ENCODE measurements around the gene LOXL1. TPM values are rescaled to one million over a fixed set of nuclear protein-coding genes. Genes with fewer than 3 reads are reported as not detected.

The LOXL1 gene
- total and polyA plus RNA-seq, 2 donors (not counting 1 experiment from before 2014, with no cell fraction given): 0.21 to 0.49 TPM

GRCh38 chr15:73922186-73923151, 3.8 kb upstream of the LOXL1 start:
- Mint-ChIP-seq H3K27ac (no peak overlapping the region), H3K4me3 (no peak overlapping the region), H3K27me3 (peaks cover 6% of the 10 kb centered on the region), H3K4me1 (peaks cover 9% of the 10 kb centered on the region), H3K9me3 (ENCODE audit: insufficient read depth) (no peaks in the 10 kb centered on the region)
- DNase-seq (no peak), ATAC-seq (ENCODE audit: low read depth) (no peak)
- 63% methylated on average over 8 of the region's 19 CpGs for WGBS (ENCODE audit: insufficient coverage)
- no peaks in the 10 kb centered on the region for H3K79me2 ChIP-seq (ENCODE audit: control insufficient read depth, insufficient read depth, low read length)
- peaks cover 0 to 4% (median 0%) of the 10 kb centered on the region in 3 donors for H3K9me3 ChIP-seq (ENCODE audit: control extremely low read depth in 1 of 3, control insufficient read depth in 2 of 3, insufficient read depth in 1 of 3, low read length in 2 of 3)
- H4K20me1 ChIP-seq (ENCODE audit: control insufficient read depth, insufficient read depth, low read length, poor library complexity, severe bottlenecking): no peaks in the 10 kb centered on the region
- no peak overlapping the region for H2AFZ ChIP-seq (ENCODE audit: insufficient read depth, low read depth, low read length, poor library complexity, severe bottlenecking)
- ChIA-PET POLR2A (no interaction called here), CTCF (interaction anchor here (1.2 to 1.7 kb wide), 2 partner anchors 11 to 14 kb away, joined by 3 to 5 read pairs; no protein-coding TSS in a partner anchor)
- H3K4me1 ChIP-seq (ENCODE audit: control insufficient read depth in 2 of 2, insufficient read depth in 2 of 2, low read length in 2 of 2): peaks cover 0 to 7% of the 10 kb centered on the region in 2 donors
- TF ChIP-seq CTCF (IDR thresholded peaks at IDR 0.05) (no peak), EZH2 (IDR thresholded peaks at IDR 0.05; ENCODE audit: borderline replicate concordance, insufficient read depth, low read depth, low read length, poor library complexity, severe bottlenecking) (no peak)
- no peak overlapping the region for H3K4me3 ChIP-seq (ENCODE audit: control extremely low read depth in 1 of 5, extremely low read depth in 1 of 5, insufficient read depth in 1 of 5, low read depth in 2 of 5, low read length in 4 of 5)
- intact Hi-C loops (cut with micrococcal nuclease): no loop called here
- H3K27me3 ChIP-seq (replicated peaks in 1 of 4; ENCODE audit: control extremely low read depth in 1 of 4, control insufficient read depth in 3 of 4, insufficient read depth in 4 of 4, low read length in 3 of 4): peaks cover 0 to 7% (median 0%) of the 10 kb centered on the region in 4 experiments
- H3K9ac ChIP-seq (ENCODE audit: low read length): no peak overlapping the region
- H3K36me3 ChIP-seq (replicated peaks in 1 of 2; ENCODE audit: control extremely low read depth in 1 of 2, control insufficient read depth in 1 of 2, extremely low read depth in 1 of 2, insufficient read depth in 2 of 2, low read length in 1 of 2): no peaks in the 10 kb centered on the region
- H3K4me2 ChIP-seq (replicated peaks; ENCODE audit: low read depth, low read length, poor library complexity, severe bottlenecking): no peak overlapping the region
- no peak overlapping the region for H3K27ac ChIP-seq (ENCODE audit: low read length in 2 of 2)

GRCh38 chr15:73923156-73923487, 3.1 kb upstream of the LOXL1 start:
- 87% methylated on average over 6 of the region's 7 CpGs for WGBS (ENCODE audit: insufficient coverage)
- H3K4me1 Mint-ChIP-seq: peaks cover 12% of the 10 kb centered on the region
- DNase-seq (no peak), ATAC-seq (ENCODE audit: low read depth) (no peak)
- TF ChIP-seq EZH2 (IDR thresholded peaks at IDR 0.05; ENCODE audit: borderline replicate concordance, insufficient read depth, low read depth, low read length, poor library complexity, severe bottlenecking) (no peak), CTCF (IDR thresholded peaks at IDR 0.05) (no peak)
- H3K36me3 ChIP-seq (replicated peaks in 1 of 2; ENCODE audit: control extremely low read depth in 1 of 2, control insufficient read depth in 1 of 2, extremely low read depth in 1 of 2, insufficient read depth in 2 of 2, low read length in 1 of 2): no peaks in the 10 kb centered on the region
- no peak overlapping the region for H3K4me3 Mint-ChIP-seq
- H3K27ac ChIP-seq (ENCODE audit: low read length in 2 of 2): no peak overlapping the region
- POLR2A ChIA-PET: interaction anchor here (0.5 kb wide), 1 partner anchor 341 kb away, joined by 4 read pairs; no protein-coding TSS in a partner anchor
- H3K4me2 ChIP-seq (replicated peaks; ENCODE audit: low read depth, low read length, poor library complexity, severe bottlenecking): no peak overlapping the region
- H3K27me3 Mint-ChIP-seq: peaks cover 9% of the 10 kb centered on the region
- peaks cover 4 to 12% of the 10 kb centered on the region in 2 donors for H3K4me1 ChIP-seq (ENCODE audit: control insufficient read depth in 2 of 2, insufficient read depth in 2 of 2, low read length in 2 of 2)
- CTCF ChIA-PET: interaction anchor here (1.2 to 1.7 kb wide), 2 partner anchors 12 to 15 kb away, joined by 3 to 5 read pairs; no protein-coding TSS in a partner anchor
- H4K20me1 ChIP-seq (ENCODE audit: control insufficient read depth, insufficient read depth, low read length, poor library complexity, severe bottlenecking): no peaks in the 10 kb centered on the region
- no peak overlapping the region for H3K4me3 ChIP-seq (ENCODE audit: control extremely low read depth in 1 of 5, extremely low read depth in 1 of 5, insufficient read depth in 1 of 5, low read depth in 2 of 5, low read length in 4 of 5)
- H3K9me3 ChIP-seq (ENCODE audit: control extremely low read depth in 1 of 3, control insufficient read depth in 2 of 3, insufficient read depth in 1 of 3, low read length in 2 of 3): peaks cover 0 to 4% (median 0%) of the 10 kb centered on the region in 3 donors
- no peak overlapping the region for H3K9ac ChIP-seq (ENCODE audit: low read length)
- no peaks in the 10 kb centered on the region for H3K9me3 Mint-ChIP-seq (ENCODE audit: insufficient read depth)
- intact Hi-C loops (cut with micrococcal nuclease): no loop called here
- no peak overlapping the region for H2AFZ ChIP-seq (ENCODE audit: insufficient read depth, low read depth, low read length, poor library complexity, severe bottlenecking)
- H3K27ac Mint-ChIP-seq: no peak overlapping the region
- peaks cover 0 to 11% (median 2%) of the 10 kb centered on the region in 4 experiments for H3K27me3 ChIP-seq (replicated peaks in 1 of 4; ENCODE audit: control extremely low read depth in 1 of 4, control insufficient read depth in 3 of 4, insufficient read depth in 4 of 4, low read length in 3 of 4)
- H3K79me2 ChIP-seq (ENCODE audit: control insufficient read depth, insufficient read depth, low read length): no peaks in the 10 kb centered on the region

Measured in B cell (primary cell).